Type B pancreatic cell (in vitro differentiated cells): ENCODE measurements around the gene PTPRM. TPM values are rescaled to one million over a fixed set of nuclear protein-coding genes. Genes with fewer than 3 reads are reported as not detected.

Source experiments
- DNase-seq: peaks from one replicate; pipeline ENCODE4 v3.0.0; 2021; ENCODE audit warnings: mixed read lengths; ENCODE audit not compliant: unreplicated experiment; ENCODE audit errors: extremely low spot score
- H3K27ac Mint-ChIP-seq: 2 replicates; pipeline ENCODE4 v1.8.0; 2021; ENCODE audit warnings: mild to moderate bottlenecking, mixed read lengths
- H3K27me3 Mint-ChIP-seq: 2 replicates; pipeline ENCODE4 v1.8.0; 2021; ENCODE audit warnings: mixed read lengths
- H3K36me3 Mint-ChIP-seq: 2 replicates; pipeline ENCODE4 v1.8.0; 2021; ENCODE audit warnings: mixed read lengths
- H3K4me1 Mint-ChIP-seq: one replicate; pipeline ENCODE4 v1.8.0; 2021; ENCODE audit warnings: mixed read lengths; ENCODE audit not compliant: unreplicated experiment
- H3K4me3 Mint-ChIP-seq: 2 replicates; pipeline ENCODE4 v1.8.0; 2021; ENCODE audit warnings: mild to moderate bottlenecking, mixed read lengths
- H3K9me3 Mint-ChIP-seq: 2 replicates; pipeline ENCODE4 v1.8.0; 2021; ENCODE audit warnings: mixed read lengths
- CTCF ChIP-seq: fragments of 200-600 bp; sonication (generic); conservative IDR thresholded peaks from 2 replicates; pipeline ENCODE4 v1.5.0; 2021; ENCODE audit warnings: antibody characterized with exemption, mild to moderate bottlenecking
- total RNA-seq: library from RNA; stranded (reverse); gene quantifications from 2 replicates; pipeline ENCODE4 v1.2.1, GENCODE V29; 2021; ENCODE audit warnings: low replicate concordance

The PTPRM gene
- total RNA-seq, 1 donor from 2014 or later = 18.6 TPM

- Mint-ChIP-seq H3K27ac (no peak overlapping the region), H3K36me3 (peaks cover 12% of the 10 kb centered on the region), H3K4me3 (no peak overlapping the region), H3K4me1 (no peaks in the 10 kb centered on the region), H3K27me3 (no peaks in the 10 kb centered on the region), H3K9me3 (no peaks in the 10 kb centered on the region)
- TF ChIP-seq CTCF = no peak
- no peak for DNase-seq
These were observed 812.9 kb downstream of the PTPRM start for GRCh38 chr18:8380006-8380405.

- Mint-ChIP-seq H3K27ac (no peak overlapping the region), H3K4me3 (no peak overlapping the region), H3K9me3 (no peaks in the 10 kb centered on the region), H3K27me3 (no peaks in the 10 kb centered on the region), H3K36me3 (peaks cover 13% of the 10 kb centered on the region), H3K4me1 (no peaks in the 10 kb centered on the region)
- no peak for DNase-seq
- TF ChIP-seq CTCF = no peak
These were observed 813.8 kb downstream of the PTPRM start for GRCh38 chr18:8380926-8381325.

- H3K4me3 Mint-ChIP-seq = no peak overlapping the region
- no peaks in the 10 kb centered on the region for H3K9me3 Mint-ChIP-seq
- H3K36me3 Mint-ChIP-seq = peaks cover 15% of the 10 kb centered on the region
- H3K27me3 Mint-ChIP-seq = no peaks in the 10 kb centered on the region
- no peaks in the 10 kb centered on the region for H3K4me1 Mint-ChIP-seq
- no peak for DNase-seq
- no peak overlapping the region for H3K27ac Mint-ChIP-seq
- no peak for TF ChIP-seq CTCF
These were observed 814.8 kb downstream of the PTPRM start for GRCh38 chr18:8381821-8382459.

GRCh38 chr18:8385400-8385799, 818.3 kb downstream of the PTPRM start:
- peaks cover 20% of the 10 kb centered on the region for H3K36me3 Mint-ChIP-seq
- H3K27ac Mint-ChIP-seq = no peak overlapping the region
- H3K4me3 Mint-ChIP-seq = no peak overlapping the region
- no peak for DNase-seq
- H3K4me1 Mint-ChIP-seq = no peaks in the 10 kb centered on the region
- no peaks in the 10 kb centered on the region for H3K27me3 Mint-ChIP-seq
- no peak for TF ChIP-seq CTCF
- no peaks in the 10 kb centered on the region for H3K9me3 Mint-ChIP-seq

GRCh38 chr18:8386669-8387380, 819.7 kb downstream of the PTPRM start:
- Mint-ChIP-seq H3K27me3 (no peaks in the 10 kb centered on the region), H3K4me1 (no peaks in the 10 kb centered on the region), H3K9me3 (no peaks in the 10 kb centered on the region), H3K36me3 (peaks cover 20% of the 10 kb centered on the region), H3K4me3 (no peak overlapping the region), H3K27ac (no peak overlapping the region)
- no peak for TF ChIP-seq CTCF
- no peak for DNase-seq
